GM12878 (cell line): ENCODE results near the gene BATF. TPM values are rescaled to one million over a fixed set of nuclear protein-coding genes. Genes with fewer than 3 reads are reported as not detected.

Experiments used
- BHLHE40 ChIP-seq, 2 experiments: fragments of 450-650 bp in 1 of 2; IDR thresholded peaks; 2 replicates each; pipeline ENCODE4 v1.6.1; 2011 to 2017; ENCODE audit warnings: low read depth in 2 of 2, borderline replicate concordance in 1 of 2, improper control_type of control experiment in 1 of 2, low read length in 1 of 2, mild to moderate bottlenecking in 1 of 2
- ETV6 ChIP-seq, 2 experiments: fragments of 450-650 bp in 1 of 2; IDR thresholded peaks in 1 of 2; conservative IDR thresholded peaks in 1 of 2; 2 replicates each; pipeline ENCODE4 v1.6.1; 2014; ENCODE audit warnings: antibody characterized with exemption in 1 of 2, borderline replicate concordance in 1 of 2, low read depth in 1 of 2, mild to moderate bottlenecking in 1 of 2, moderate library complexity in 1 of 2
- IKZF1 ChIP-seq: fragments of 450-650 bp; conservative IDR thresholded peaks from 2 replicates; pipeline ENCODE4 v1.6.1; 2017; ENCODE audit warnings: antibody characterized with exemption, mild to moderate bottlenecking
- JUNB ChIP-seq: IDR thresholded peaks from 2 replicates; pipeline ENCODE4 v1.6.1; 2016; ENCODE audit warnings: antibody characterized with exemption, mild to moderate bottlenecking
- MYC ChIP-seq: IDR thresholded peaks from 2 replicates; pipeline ENCODE4 v1.6.1; 2011; ENCODE audit warnings: mild to moderate bottlenecking, low read length, moderate library complexity, inconsistent platforms; ENCODE audit not compliant: insufficient read depth, insufficient replicate concordance, insufficient read length, severe bottlenecking
- NR2C2 ChIP-seq: IDR thresholded peaks from 2 replicates; pipeline ENCODE4 v1.6.1; 2011; ENCODE audit warnings: borderline replicate concordance, low read depth; ENCODE audit not compliant: control insufficient read depth, insufficient read length
- NR2F1 ChIP-seq: fragments of 450-650 bp; conservative IDR thresholded peaks from 2 replicates; pipeline ENCODE4 v1.6.1; 2017; ENCODE audit warnings: mild to moderate bottlenecking
- RELA ChIP-seq: fragments of 450-650 bp; IDR thresholded peaks from 2 replicates; pipeline ENCODE4 v1.8.0; 2014; ENCODE audit warnings: borderline replicate concordance; ENCODE audit not compliant: partially characterized antibody
- SMARCA5 ChIP-seq: fragments of 450-650 bp; IDR thresholded peaks from 2 replicates; pipeline ENCODE4 v1.6.1; 2017; ENCODE audit warnings: mild to moderate bottlenecking
- TCF12 ChIP-seq: IDR thresholded peaks from 2 replicates; pipeline ENCODE4 v1.6.1; 2011; ENCODE audit warnings: low read depth, mild to moderate bottlenecking, low read length
- TCF7 ChIP-seq: IDR thresholded peaks from 2 replicates; pipeline ENCODE4 v1.6.1; 2014; ENCODE audit warnings: antibody characterized with exemption, borderline replicate concordance
- polyA plus RNA-seq, 11 experiments: library from polyadenylated mRNA; depleted of rRNA in 4 of 11; unstranded in 6 of 11; stranded (reverse) in 5 of 11; fragments of >200 nt; fragmentation: Nextera tagmentation in 4 of 11; fragmentation: Illumina TruSeq in 1 of 11; extraction: Ambion mirVana in 4 of 11; extraction: Trizol in 1 of 11; gene quantifications; 1 replicate in 1 of 11; 2 replicates in 10 of 11; pipeline versions ENCODE4 v1.2.1 to v1.2.3, GENCODE V29; 2011 to 2016; ENCODE audit warnings: inconsistent platforms in 2 of 11, missing spikeins in 2 of 11, low read depth in 1 of 11
- total RNA-seq, 4 experiments: library from RNA; depleted of rRNA in 3 of 4; stranded (reverse); fragments of >200 nt in 3 of 4; fragmentation: Illumina TruSeq in 1 of 4; extraction: Trizol in 1 of 4; gene quantifications; 2 replicates each; pipeline versions ENCODE4 v1.2.1 to v1.2.3, GENCODE V29; 2013 to 2021
- TF ChIP-seq, protein P1 (sequence below): fragments of 150-350 bp; IDR thresholded peaks from 2 replicates; pipeline ENCODE4 v1.6.1; 2016; ENCODE audit warnings: low read depth, low read length
- TF ChIP-seq, protein P2 (sequence below), 3 experiments: IDR thresholded peaks in 2 of 3; conservative IDR thresholded peaks in 1 of 3; 2 replicates each; pipeline ENCODE4 v1.5.1; 2011; ENCODE audit warnings: low read depth in 3 of 3, low read length in 3 of 3, mild to moderate bottlenecking in 3 of 3, control low read depth in 2 of 3, moderate library complexity in 2 of 3, inconsistent platforms in 1 of 3, mixed read lengths in 1 of 3; ENCODE audit not compliant: control insufficient read depth in 2 of 3, insufficient read depth in 1 of 3; ENCODE audit errors: extremely low read depth in 1 of 3

Gene BATF
- total and polyA plus RNA-seq, 10 of the 15 experiments (the other 5 are each of a cell fraction or from before 2014, with no cell fraction given) = 10.0 to 154 (median 103) TPM

DNA sequence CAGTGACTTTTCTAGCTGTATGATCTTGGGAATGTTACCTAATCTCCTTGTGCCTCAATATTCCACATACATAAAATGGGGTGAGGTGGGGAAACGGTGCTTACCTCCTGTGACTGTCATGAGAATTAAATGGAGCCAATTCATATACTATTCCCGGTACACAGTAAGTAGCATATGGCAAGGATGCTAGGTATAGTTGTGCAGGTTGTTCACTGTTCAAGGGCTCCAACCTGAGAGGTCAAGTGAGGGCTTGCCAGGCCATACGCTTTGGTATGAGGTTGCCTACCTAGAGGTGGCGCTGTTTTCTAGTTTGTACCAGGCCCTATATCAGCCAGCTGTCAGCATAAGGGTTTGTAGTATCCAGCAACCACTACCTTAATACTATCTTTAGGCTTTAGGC, 3.6 kb upstream of the BATF start (continued):
- TF ChIP-seq BHLHE40 (IDR thresholded peaks at IDR 0.05; ENCODE audit: borderline replicate concordance in 1 of 2, low read depth in 2 of 2, low read length in 1 of 2) (peak in 1 of 2 experiments; percentile 15; a peak in 1 of 4 replicates), ETV6 (conservative IDR thresholded peaks at IDR 0.05 in 1 of 2, IDR thresholded peaks at IDR 0.05 in 1 of 2; ENCODE audit: borderline replicate concordance in 1 of 2, low read depth in 1 of 2) (peak in 1 of 2 experiments; percentile 41; a peak in 2 of 4 replicates), TCF7 (no peak), SMARCA5 (peak; percentile 100), RELA (peak; percentile 14), TCF12 (peak; percentile 72), JUNB (no peak), IKZF1 (0 out of 2 replicates have a peak, but pooled peaks have one; percentile 51), NR2F1 (peak; percentile 98), NR2C2 (no peak), MYC (no peak)
- TF ChIP-seq, protein P1, sequence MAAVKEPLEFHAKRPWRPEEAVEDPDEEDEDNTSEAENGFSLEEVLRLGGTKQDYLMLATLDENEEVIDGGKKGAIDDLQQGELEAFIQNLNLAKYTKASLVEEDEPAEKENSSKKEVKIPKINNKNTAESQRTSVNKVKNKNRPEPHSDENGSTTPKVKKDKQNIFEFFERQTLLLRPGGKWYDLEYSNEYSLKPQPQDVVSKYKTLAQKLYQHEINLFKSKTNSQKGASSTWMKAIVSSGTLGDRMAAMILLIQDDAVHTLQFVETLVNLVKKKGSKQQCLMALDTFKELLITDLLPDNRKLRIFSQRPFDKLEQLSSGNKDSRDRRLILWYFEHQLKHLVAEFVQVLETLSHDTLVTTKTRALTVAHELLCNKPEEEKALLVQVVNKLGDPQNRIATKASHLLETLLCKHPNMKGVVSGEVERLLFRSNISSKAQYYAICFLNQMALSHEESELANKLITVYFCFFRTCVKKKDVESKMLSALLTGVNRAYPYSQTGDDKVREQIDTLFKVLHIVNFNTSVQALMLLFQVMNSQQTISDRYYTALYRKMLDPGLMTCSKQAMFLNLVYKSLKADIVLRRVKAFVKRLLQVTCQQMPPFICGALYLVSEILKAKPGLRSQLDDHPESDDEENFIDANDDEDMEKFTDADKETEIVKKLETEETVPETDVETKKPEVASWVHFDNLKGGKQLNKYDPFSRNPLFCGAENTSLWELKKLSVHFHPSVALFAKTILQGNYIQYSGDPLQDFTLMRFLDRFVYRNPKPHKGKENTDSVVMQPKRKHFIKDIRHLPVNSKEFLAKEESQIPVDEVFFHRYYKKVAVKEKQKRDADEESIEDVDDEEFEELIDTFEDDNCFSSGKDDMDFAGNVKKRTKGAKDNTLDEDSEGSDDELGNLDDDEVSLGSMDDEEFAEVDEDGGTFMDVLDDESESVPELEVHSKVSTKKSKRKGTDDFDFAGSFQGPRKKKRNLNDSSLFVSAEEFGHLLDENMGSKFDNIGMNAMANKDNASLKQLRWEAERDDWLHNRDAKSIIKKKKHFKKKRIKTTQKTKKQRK = 0 out of 2 replicates have a peak, but pooled peaks have one; percentile 24
- TF ChIP-seq, protein P2, sequence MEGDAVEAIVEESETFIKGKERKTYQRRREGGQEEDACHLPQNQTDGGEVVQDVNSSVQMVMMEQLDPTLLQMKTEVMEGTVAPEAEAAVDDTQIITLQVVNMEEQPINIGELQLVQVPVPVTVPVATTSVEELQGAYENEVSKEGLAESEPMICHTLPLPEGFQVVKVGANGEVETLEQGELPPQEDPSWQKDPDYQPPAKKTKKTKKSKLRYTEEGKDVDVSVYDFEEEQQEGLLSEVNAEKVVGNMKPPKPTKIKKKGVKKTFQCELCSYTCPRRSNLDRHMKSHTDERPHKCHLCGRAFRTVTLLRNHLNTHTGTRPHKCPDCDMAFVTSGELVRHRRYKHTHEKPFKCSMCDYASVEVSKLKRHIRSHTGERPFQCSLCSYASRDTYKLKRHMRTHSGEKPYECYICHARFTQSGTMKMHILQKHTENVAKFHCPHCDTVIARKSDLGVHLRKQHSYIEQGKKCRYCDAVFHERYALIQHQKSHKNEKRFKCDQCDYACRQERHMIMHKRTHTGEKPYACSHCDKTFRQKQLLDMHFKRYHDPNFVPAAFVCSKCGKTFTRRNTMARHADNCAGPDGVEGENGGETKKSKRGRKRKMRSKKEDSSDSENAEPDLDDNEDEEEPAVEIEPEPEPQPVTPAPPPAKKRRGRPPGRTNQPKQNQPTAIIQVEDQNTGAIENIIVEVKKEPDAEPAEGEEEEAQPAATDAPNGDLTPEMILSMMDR (IDR thresholded peaks at IDR 0.05 in 2 of 3, conservative IDR thresholded peaks at IDR 0.05 in 1 of 3; ENCODE audit: control insufficient read depth in 2 of 3, extremely low read depth in 1 of 3, insufficient read depth in 1 of 3, low read depth in 3 of 3, low read length in 3 of 3) = peak; percentile 79 to 81 (median 81)
- TF ChIP-seq, all 136 proteins: peak for 32
